SKM-1 (cell line): ENCODE results near the gene KIF26B.
A peak's percentile ranks its signal among the peaks of the same experiment; 100 is the strongest.

Experiments
- DNase-seq: peaks from one replicate; lab custom pipeline; 2025; ENCODE audit not compliant: unreplicated experiment; lab: John Stamatoyannopoulos, UW

KIF26B gene

DNA sequence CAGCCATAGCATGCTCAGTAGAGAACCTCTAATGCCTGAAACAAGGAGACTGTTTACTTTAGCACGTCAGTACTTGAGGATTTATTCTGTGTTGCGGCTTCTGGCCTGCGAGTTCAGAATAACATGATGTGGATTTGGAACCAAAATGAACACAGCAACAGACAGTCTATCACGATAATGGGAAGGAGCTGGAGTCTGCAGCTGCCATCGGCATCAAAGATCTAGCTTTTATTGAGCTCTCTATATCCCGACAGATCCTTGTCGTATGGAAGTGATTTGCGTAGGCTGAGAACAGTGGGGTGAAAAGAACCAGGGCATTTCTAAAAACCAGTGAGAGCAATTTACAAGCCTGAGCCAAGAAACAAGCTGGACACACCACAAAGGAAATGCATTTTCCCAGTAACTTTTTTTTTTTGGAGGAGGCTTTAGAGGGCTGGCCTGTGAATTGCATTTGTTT is 294.2 kb downstream of the KIF26B start:
- DNase-seq = no peak

GRCh38 chr1:245453541-245453940 is 298.8 kb downstream of the KIF26B start:
- DNase-seq = no peak

DNA sequence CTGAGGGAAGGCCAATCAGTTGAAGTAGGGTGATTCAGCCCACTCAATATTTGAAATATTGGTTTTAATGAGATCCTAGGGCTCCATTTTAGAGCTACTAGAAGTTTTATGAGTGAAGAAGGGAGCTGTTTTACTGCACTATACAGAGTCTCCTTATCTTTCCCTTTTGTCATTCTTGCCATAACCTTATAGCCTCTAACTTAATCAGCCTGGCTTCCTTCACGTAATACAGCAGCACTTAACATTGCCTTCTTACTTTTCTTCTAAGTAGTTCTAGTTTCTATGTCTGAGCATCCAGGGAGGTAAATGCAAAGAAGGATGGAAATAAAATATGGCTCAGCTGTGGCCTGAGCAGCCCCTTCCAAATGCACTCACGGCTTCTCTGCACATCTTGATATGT is 299.3 kb downstream of the KIF26B start:
- DNase-seq = no peak

GRCh38 chr1:245457562-245457961 is 302.8 kb downstream of the KIF26B start:
- DNase-seq = no peak

- no peak for DNase-seq
Observed at GRCh38 chr1:245458234-245458633, 303.4 kb downstream of the KIF26B start.

DNA sequence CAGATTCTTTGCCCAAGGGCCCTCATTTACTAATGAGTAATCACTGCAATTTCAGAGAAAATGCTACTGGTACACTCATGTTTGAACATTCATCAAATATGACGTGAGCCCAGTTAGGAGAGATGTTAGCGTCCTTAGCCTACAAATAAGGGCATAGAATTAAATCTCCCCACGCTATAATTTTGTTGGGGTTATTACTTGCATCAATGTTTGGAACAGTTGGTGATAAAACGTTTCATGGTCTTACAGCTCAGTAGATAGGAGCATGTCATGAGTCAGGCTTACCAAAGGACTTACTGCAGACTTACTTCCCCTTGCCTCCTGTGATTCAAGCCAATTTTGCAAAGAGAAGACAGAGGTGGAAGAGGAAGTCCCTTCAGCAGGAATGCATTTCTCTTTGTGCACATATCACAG is 304.0 kb downstream of the KIF26B start:
- peak; percentile 99 for DNase-seq

DNA sequence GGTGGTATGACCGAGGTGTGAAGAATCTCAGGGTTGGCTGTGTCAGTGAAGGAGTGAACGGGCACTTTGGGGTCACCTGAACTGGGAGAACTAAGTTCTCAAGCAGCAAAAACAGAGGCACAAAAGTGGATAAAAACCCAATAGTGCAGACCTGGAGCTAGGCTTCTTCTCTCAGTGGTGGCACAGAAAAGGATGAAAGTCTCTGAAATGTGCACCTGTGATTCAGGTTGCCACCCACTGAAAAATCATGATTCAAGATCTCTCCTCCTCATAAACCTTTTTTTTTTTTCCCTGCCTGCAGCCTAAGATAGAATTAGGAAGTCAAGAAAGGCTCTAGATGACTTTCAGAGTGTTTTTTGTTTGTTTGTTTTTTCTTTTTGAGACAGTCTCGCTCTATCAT is 304.8 kb downstream of the KIF26B start:
- DNase-seq = no peak

GRCh38 chr1:245461681-245462080 is 306.9 kb downstream of the KIF26B start:
- DNase-seq = no peak

- no peak for DNase-seq
Observed at GRCh38 chr1:245462161-245462560, 307.4 kb downstream of the KIF26B start.

GRCh38 chr1:245463392-245464165 is 308.8 kb downstream of the KIF26B start:
- no peak for DNase-seq

GRCh38 chr1:245464290-245464689 is 309.5 kb downstream of the KIF26B start:
- no peak for DNase-seq

- no peak for DNase-seq
Observed at GRCh38 chr1:245465666-245466065, 310.9 kb downstream of the KIF26B start.

- DNase-seq = no peak
Observed at GRCh38 chr1:245466261-245466660, 311.5 kb downstream of the KIF26B start.

DNA sequence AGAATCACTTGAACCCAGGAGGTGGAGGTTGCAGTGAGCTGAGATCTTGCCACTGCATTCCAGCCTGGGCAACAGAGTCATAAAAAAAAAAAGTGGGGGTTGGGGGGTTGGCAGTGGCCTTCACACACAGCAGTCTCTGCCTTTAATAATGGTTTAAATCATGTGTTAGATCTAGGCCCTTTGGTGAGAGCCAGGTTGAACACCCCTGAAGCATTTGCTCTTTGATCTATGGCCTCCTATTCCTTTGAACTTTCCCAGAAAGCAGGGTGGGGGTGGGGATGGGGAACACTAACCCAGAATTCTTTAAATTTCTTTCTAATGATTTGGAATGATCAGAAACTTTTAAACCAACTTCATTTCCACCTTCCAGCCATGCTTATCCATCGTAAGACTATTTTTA is 313.0 kb downstream of the KIF26B start:
- DNase-seq = no peak

GRCh38 chr1:245469006-245469405 is 314.2 kb downstream of the KIF26B start:
- DNase-seq = no peak

DNA sequence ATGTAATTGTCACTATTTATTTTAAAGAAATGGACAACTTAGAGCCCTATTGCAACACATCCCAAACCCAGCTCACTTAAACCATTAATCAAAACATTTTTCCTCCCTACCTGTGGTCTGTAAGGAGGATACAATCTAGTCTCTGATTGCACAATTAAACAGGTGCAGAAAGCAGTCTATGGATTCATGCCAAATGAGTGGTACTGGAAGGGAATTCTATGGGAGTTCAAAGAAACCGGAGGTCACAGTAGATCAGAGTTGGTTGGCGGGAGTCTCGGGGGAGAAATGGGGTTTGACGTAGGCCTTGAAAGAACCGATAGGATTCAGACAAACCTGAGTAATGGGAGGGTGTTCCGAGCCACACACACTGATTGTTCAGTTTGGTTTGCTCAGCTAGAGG is 314.9 kb downstream of the KIF26B start:
- DNase-seq = no peak

DNA sequence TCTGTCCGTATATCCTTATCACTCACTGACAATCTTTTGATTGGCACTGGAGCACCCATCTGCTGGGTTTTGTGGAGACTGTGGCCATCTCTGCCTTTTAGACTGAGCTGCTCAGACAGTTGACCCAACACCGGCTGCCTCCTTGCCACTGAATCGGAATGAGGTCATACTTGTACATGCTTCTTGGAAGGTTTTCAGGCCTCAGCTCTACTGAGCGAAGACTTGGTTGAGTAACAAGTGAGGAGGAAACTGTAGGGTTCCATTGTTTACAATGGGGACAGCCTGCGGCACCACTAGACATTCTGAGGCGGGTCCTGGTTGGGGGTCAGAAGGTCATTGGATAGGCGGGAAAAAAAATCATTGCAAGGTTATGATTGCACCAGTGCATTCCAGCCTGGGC is 320.3 kb downstream of the KIF26B start:
- no peak for DNase-seq

GRCh38 chr1:245475961-245476516 is 321.3 kb downstream of the KIF26B start:
- no peak for DNase-seq

DNA sequence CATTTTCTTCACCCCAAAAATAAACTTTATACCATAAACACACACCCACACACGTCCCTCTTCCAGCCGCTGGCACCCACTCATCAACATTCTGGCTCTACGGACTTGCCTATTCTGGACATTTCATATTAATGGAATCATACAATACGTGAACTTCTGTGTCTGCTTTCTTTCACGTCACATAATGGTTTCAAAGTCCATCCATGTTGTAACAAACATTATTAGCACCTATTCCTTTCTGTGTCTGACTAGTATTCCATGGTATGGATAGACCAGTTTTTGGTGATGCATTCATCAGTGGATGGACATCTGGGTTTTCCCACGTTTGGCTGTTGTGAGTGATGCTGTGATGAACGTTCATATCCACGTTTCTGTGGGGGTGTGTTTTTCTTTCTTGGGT is 323.2 kb downstream of the KIF26B start:
- DNase-seq = no peak

GRCh38 chr1:245480393-245481120 is 325.8 kb downstream of the KIF26B start:
- DNase-seq = no peak

GRCh38 chr1:245481261-245481660 is 326.5 kb downstream of the KIF26B start:
- DNase-seq = no peak

GRCh38 chr1:245483247-245483646 is 328.5 kb downstream of the KIF26B start:
- DNase-seq = no peak
